Keratinocyte (primary cell): ENCODE results near the gene MDFI. TPM values are rescaled to one million over a fixed set of nuclear protein-coding genes. Genes with fewer than 3 reads are reported as not detected.

Experiments used
- DNase-seq: peaks from one replicate; pipeline ENCODE4 v3.0.0-alpha.2; 2011; ENCODE audit warnings: low read depth, missing footprints, low spot score
- FAIRE-seq: peaks from 2 replicates; lab custom pipeline; 2011; peaks lifted over from hg19 to GRCh38; lab: Jason Lieb, UNC
- H2AFZ ChIP-seq: 2 replicates; pipeline ENCODE4 v1.6.0; 2012; ENCODE audit warnings: low read length, control low read depth, inconsistent platforms; ENCODE audit not compliant: control insufficient read depth
- H3K27ac ChIP-seq: 2 replicates; pipeline ENCODE4 v1.5.1; 2011; ENCODE audit warnings: low read length; ENCODE audit not compliant: control insufficient read depth, insufficient read depth
- H3K27me3 ChIP-seq: 3 replicates; pipeline ENCODE4 v1.6.0; 2011; ENCODE audit warnings: low read length; ENCODE audit not compliant: control insufficient read depth, insufficient read depth; ENCODE audit errors: extremely low read depth
- H3K36me3 ChIP-seq, 2 experiments: 2 replicates in 1 of 2; 3 replicates in 1 of 2; pipeline ENCODE4 v1.5.1; 2011; ENCODE audit warnings: low read length in 2 of 2, mild to moderate bottlenecking in 1 of 2; ENCODE audit not compliant: control insufficient read depth in 2 of 2, insufficient read depth in 2 of 2; ENCODE audit errors: extremely low read depth in 1 of 2
- H3K4me1 ChIP-seq: 3 replicates; pipeline ENCODE4 v1.5.1; 2011; ENCODE audit warnings: low read length; ENCODE audit not compliant: control insufficient read depth, insufficient read depth; ENCODE audit errors: extremely low read depth
- H3K4me2 ChIP-seq: 3 replicates; pipeline ENCODE4 v1.6.0; 2011; ENCODE audit warnings: low read depth, low read length; ENCODE audit not compliant: control insufficient read depth, insufficient read depth; ENCODE audit errors: extremely low read depth
- H3K4me3 ChIP-seq, 3 experiments: fragments of 200-600 bp in 1 of 3; sonication (generic) in 1 of 3; 2 replicates in 2 of 3; 3 replicates in 1 of 3; pipeline ENCODE4 v1.5.1; 2011 to 2016; ENCODE audit warnings: low read length in 3 of 3, mild to moderate bottlenecking in 3 of 3, control low read depth in 2 of 3, inconsistent platforms in 1 of 3, low read depth in 1 of 3, mixed read lengths in 1 of 3, mixed run types in 1 of 3, moderate library complexity in 1 of 3; ENCODE audit not compliant: control insufficient read depth in 2 of 3, insufficient read depth in 2 of 3; ENCODE audit errors: extremely low read depth in 1 of 3
- H3K79me2 ChIP-seq: 2 replicates; pipeline ENCODE4 v1.6.0; 2012; ENCODE audit warnings: low read length; ENCODE audit not compliant: control insufficient read depth, insufficient read depth
- H3K9ac ChIP-seq: 3 replicates; pipeline ENCODE4 v1.6.0; 2011; ENCODE audit warnings: low read length; ENCODE audit not compliant: control insufficient read depth, insufficient read depth; ENCODE audit errors: extremely low read depth
- H3K9me1 ChIP-seq: 3 replicates; pipeline ENCODE4 v1.6.0; 2011; ENCODE audit warnings: low read length; ENCODE audit not compliant: control insufficient read depth, insufficient read depth; ENCODE audit errors: extremely low read depth
- H3K9me3 ChIP-seq: 2 replicates; pipeline ENCODE4 v1.5.1; 2012; ENCODE audit warnings: low read depth, low read length; ENCODE audit not compliant: control insufficient read depth
- H4K20me1 ChIP-seq: 3 replicates; pipeline ENCODE4 v1.6.0; 2011; ENCODE audit warnings: low read length; ENCODE audit not compliant: control insufficient read depth, insufficient read depth; ENCODE audit errors: extremely low read depth
- CTCF ChIP-seq, 3 experiments: IDR thresholded peaks in 1 of 3; conservative IDR thresholded peaks in 1 of 3; optimal IDR thresholded peaks in 1 of 3; 2 replicates in 2 of 3; 3 replicates in 1 of 3; pipeline versions ENCODE3 to v1.5.1; 2011; ENCODE audit warnings: low read length in 3 of 3, mild to moderate bottlenecking in 3 of 3, moderate library complexity in 2 of 3, control low read depth in 1 of 3, inconsistent platforms in 1 of 3; ENCODE audit not compliant: insufficient read depth in 2 of 3; ENCODE audit errors: extremely low read depth in 1 of 3
- EZH2 ChIP-seq: IDR thresholded peaks from one replicate; pipeline ENCODE4 v1.6.1; 2012; ENCODE audit warnings: inconsistent platforms, mild to moderate bottlenecking, low read length, moderate library complexity
- dilution Hi-C: fragments of 300-500 bp; cut with MboI; formaldehyde crosslinking; loops from one replicate; pipeline ENCODE4 v1.7.0; 2020; ENCODE audit warnings: low sequenced_read_pairs; ENCODE audit not compliant: extremely low pct_ligation_motif_present
- polyA plus RNA-seq, 5 experiments: library from polyadenylated mRNA; depleted of rRNA in 3 of 5; stranded (reverse) in 3 of 5; stranded (forward) in 1 of 5; unstranded in 1 of 5; fragments of >200 nt; gene quantifications; 1 replicate in 1 of 5; 2 replicates in 3 of 5; 3 replicates in 1 of 5; pipeline versions ENCODE4 v1.2.1 to v1.2.3, GENCODE V29; 2011 to 2012; ENCODE audit warnings: missing spikeins in 2 of 5, low read depth in 1 of 5, low replicate concordance in 1 of 5

Gene MDFI
- polyA plus RNA-seq, 1 donor (not counting 4 experiments of a cell fraction or from before 2014, with no cell fraction given) = 60.1 TPM

GRCh38 chr6:41647061-41647511 is 8.8 kb downstream of the MDFI start:
- dilution Hi-C loops = no loop called here
- TF ChIP-seq EZH2 (no peak), CTCF (optimal IDR thresholded peaks at IDR 0.05 in 1 of 3, IDR thresholded peaks at IDR 0.05 in 1 of 3, conservative IDR thresholded peaks at IDR 0.05 in 1 of 3; ENCODE audit: extremely low read depth in 1 of 3, insufficient read depth in 2 of 3, low read length in 3 of 3) (no peak)
- Histone ChIP-seq H2AFZ (no peak overlapping the region), H3K9ac (no peak overlapping the region), H3K4me3 (no peak overlapping the region), H3K27me3 (no peaks in the 10 kb centered on the region), H3K36me3 (peaks cover 45 to 66% of the 10 kb centered on the region in 2 experiments), H4K20me1 (peaks cover 10% of the 10 kb centered on the region), H3K9me1 (peaks cover 5% of the 10 kb centered on the region), H3K4me2 (no peak overlapping the region), H3K79me2 (peaks cover 33% of the 10 kb centered on the region), H3K27ac (no peak overlapping the region), H3K4me1 (peaks cover 28% of the 10 kb centered on the region), H3K9me3 (no peaks in the 10 kb centered on the region)
- FAIRE-seq (no peak), DNase-seq (no peak)

GRCh38 chr6:41648070-41648585 is 9.9 kb downstream of the MDFI start:
- Histone ChIP-seq H3K4me2 (no peak overlapping the region), H3K9ac (no peak overlapping the region), H3K4me1 (peaks cover 18% of the 10 kb centered on the region), H2AFZ (no peak overlapping the region), H3K27me3 (no peaks in the 10 kb centered on the region), H3K4me3 (no peak overlapping the region), H3K36me3 (peaks cover 47 to 58% of the 10 kb centered on the region in 2 experiments), H4K20me1 (peaks cover 10% of the 10 kb centered on the region), H3K9me1 (peaks cover 1% of the 10 kb centered on the region), H3K9me3 (no peaks in the 10 kb centered on the region), H3K79me2 (peaks cover 24% of the 10 kb centered on the region), H3K27ac (no peak overlapping the region)
- no peak for TF ChIP-seq EZH2
- TF ChIP-seq CTCF (optimal IDR thresholded peaks at IDR 0.05 in 1 of 3, IDR thresholded peaks at IDR 0.05 in 1 of 3, conservative IDR thresholded peaks at IDR 0.05 in 1 of 3; ENCODE audit: extremely low read depth in 1 of 3, insufficient read depth in 2 of 3, low read length in 3 of 3) = no peak
- DNase-seq (no peak), FAIRE-seq (no peak)
- dilution Hi-C loops = no loop called here
